Right renal cortex interstitium (tissue), 3 donors: ENCODE results near the gene DSCAML1. TPM values are rescaled to one million over a fixed set of nuclear protein-coding genes. Genes with fewer than 3 reads are reported as not detected.

Experiments
- DNase-seq, 3 donors: peaks; one replicate each; pipeline ENCODE4 v3.0.0-alpha.2; 2013; ENCODE audit warnings: low read depth in 3 of 3, low spot score in 2 of 3
- polyA plus RNA-seq, 3 donors: library from polyadenylated mRNA; unstranded; fragments of 120-200 nt; gene quantifications; one replicate each; pipeline ENCODE4 v1.2.1, GENCODE V29; 2013; ENCODE audit not compliant: insufficient read length in 3 of 3

The DSCAML1 gene
- polyA plus RNA-seq, 3 donors, result 1.6 to 2.3 (median 1.6) TPM

GRCh38 chr11:117443266-117444186 is 353.5 kb downstream of the DSCAML1 start:
- DNase-seq, result peak; percentile 29 to 57 (median 53)

GRCh38 chr11:117442869-117443239 is 354.2 kb downstream of the DSCAML1 start:
- DNase-seq, result no peak

GRCh38 chr11:117442049-117442868 is 354.8 kb downstream of the DSCAML1 start:
- no peak for DNase-seq

GRCh38 chr11:117441146-117441975 is 355.7 kb downstream of the DSCAML1 start:
- no peak for DNase-seq

- DNase-seq, result no peak
These were observed 356.8 kb downstream of the DSCAML1 start for GRCh38 chr11:117440258-117440657.

GRCh38 chr11:117439256-117439655 is 357.8 kb downstream of the DSCAML1 start:
- no peak for DNase-seq

- DNase-seq, result no peak
These were observed 358.5 kb downstream of the DSCAML1 start for GRCh38 chr11:117438371-117439000.

GRCh38 chr11:117437791-117438130 is 359.3 kb downstream of the DSCAML1 start:
- no peak for DNase-seq

- no peak for DNase-seq
These were observed 359.8 kb downstream of the DSCAML1 start for GRCh38 chr11:117437041-117437790.

GRCh38 chr11:117435326-117435725 is 361.7 kb downstream of the DSCAML1 start:
- no peak for DNase-seq

- DNase-seq, result no peak
These were observed 362.5 kb downstream of the DSCAML1 start for GRCh38 chr11:117434481-117434880.

- no peak for DNase-seq
These were observed 363.3 kb downstream of the DSCAML1 start for GRCh38 chr11:117433717-117434116.

GRCh38 chr11:117431436-117431835 is 365.6 kb downstream of the DSCAML1 start:
- no peak for DNase-seq

GRCh38 chr11:117430293-117430955 is 366.6 kb downstream of the DSCAML1 start:
- no peak for DNase-seq

GRCh38 chr11:117428856-117429229 is 368.2 kb downstream of the DSCAML1 start:
- DNase-seq, result no peak

- no peak for DNase-seq
These were observed 368.7 kb downstream of the DSCAML1 start for GRCh38 chr11:117428186-117428855.

GRCh38 chr11:117427356-117427874 is 369.6 kb downstream of the DSCAML1 start:
- DNase-seq, result no peak

GRCh38 chr11:117426941-117427340 is 370.1 kb downstream of the DSCAML1 start:
- DNase-seq, result no peak
